NCI-H1048 (cell line): ENCODE measurements around the gene KIRREL3.

Experiments
- DNase-seq: peaks from one replicate; lab custom pipeline; 2025; lab: John Stamatoyannopoulos, UW

Gene KIRREL3

GRCh38 chr11:126669416-126669815, 331.2 kb downstream of the KIRREL3 start:
- no peak for DNase-seq

GRCh38 chr11:126664643-126665042, 335.9 kb downstream of the KIRREL3 start:
- no peak for DNase-seq

- no peak for DNase-seq
Observed at GRCh38 chr11:126663749-126664592, 336.6 kb downstream of the KIRREL3 start.

GRCh38 chr11:126662035-126662790, 338.4 kb downstream of the KIRREL3 start:
- no peak for DNase-seq

- DNase-seq = no peak
Observed at GRCh38 chr11:126660761-126661425, 339.7 kb downstream of the KIRREL3 start.

DNA sequence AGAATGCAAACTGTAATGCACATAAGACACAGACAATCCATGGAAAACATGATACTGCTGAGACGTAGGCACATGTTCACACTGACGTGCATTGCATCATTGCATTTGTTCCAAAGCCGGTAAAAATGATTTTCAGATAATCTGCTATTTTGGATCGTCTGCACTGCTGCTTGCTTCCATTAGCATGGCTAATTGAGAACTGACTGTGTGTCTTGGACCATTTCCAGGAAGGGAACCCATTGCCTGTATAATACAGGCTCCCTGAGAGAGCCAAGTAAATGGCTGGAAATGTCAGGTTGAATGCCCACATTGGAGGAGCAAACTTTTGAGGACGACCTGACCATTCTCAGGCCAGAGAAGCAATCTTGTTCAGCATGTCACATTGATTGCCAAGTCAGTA, 340.2 kb downstream of the KIRREL3 start:
- DNase-seq = no peak

GRCh38 chr11:126658306-126659056, 342.1 kb downstream of the KIRREL3 start:
- no peak for DNase-seq

DNA sequence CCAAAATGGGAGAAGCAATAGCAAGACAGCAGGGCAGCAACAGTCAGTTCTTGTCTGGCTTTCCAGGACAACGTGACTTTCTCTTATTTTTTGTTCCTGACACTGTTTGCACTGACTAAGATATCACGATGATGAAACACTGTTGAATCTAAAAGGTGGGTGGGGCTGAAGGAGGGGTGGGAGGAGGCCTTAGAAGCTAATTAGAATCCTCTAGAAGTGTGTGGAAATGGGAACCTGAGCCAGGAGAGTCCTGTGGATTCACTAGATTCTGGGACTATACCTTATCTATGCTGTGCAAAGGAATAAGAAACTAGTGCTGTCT, 344.8 kb downstream of the KIRREL3 start:
- DNase-seq = no peak

GRCh38 chr11:126654886-126655806, 345.4 kb downstream of the KIRREL3 start:
- DNase-seq = no peak

DNA sequence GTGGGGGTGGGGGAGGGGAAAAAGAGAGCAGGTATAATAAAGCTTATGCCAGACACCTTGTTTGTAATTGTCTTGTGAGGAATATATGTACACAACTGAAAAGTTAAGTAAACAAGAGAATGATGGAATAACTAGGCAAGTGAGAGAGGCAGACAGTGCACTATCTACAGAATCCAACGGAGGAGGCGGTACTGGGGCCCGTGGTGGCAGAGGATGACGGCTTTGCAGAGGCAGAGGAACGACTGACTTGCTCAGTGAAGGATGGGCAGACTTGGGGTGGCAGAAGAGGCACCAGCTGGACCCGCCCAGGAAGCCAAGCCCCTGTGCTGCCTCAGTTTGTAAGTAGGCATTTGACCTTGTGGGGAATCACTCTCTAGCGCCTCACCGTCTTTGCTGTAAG, 347.5 kb downstream of the KIRREL3 start:
- DNase-seq = no peak

DNA sequence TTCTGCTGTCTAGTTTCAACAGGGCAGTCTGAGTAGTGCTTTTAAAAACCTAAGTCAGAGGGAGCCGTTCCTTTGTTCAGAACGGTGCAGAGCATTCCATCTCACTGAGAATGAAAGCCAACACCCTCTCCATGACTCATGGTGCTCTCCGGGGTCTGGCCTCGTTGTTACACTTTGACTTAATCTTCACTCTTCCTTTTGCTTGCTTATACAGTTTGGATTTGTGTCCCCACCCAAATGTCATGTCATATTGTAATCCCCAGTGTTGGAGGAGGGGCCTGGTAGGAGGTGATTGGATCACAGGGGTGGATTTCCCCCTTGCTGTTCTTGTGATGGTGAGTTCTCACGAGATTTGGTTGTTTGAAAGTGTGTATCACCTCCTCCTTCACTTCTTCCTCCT, 352.8 kb downstream of the KIRREL3 start:
- no peak for DNase-seq

GRCh38 chr11:126646701-126647557, 353.6 kb downstream of the KIRREL3 start:
- no peak for DNase-seq

GRCh38 chr11:126645186-126645585, 355.4 kb downstream of the KIRREL3 start:
- DNase-seq = no peak

DNA sequence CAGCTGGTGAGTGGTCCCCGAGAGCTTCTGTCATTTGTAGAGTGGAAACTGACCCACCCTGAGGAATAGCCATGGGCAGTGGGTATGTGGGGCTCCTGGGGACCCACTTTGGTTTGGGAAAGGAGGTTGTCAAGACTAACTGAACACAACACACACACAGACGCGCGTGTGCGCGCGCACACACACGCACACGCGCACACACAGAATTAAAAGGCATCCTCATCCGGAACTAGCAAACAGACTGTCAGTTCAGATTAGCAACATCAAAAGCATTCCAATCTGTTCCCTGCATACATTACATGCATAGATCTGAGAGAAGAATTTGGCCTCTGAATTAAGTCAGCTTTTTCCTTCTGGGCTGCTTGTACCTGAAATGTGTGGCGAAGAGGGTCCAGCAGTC, 360.4 kb downstream of the KIRREL3 start:
- DNase-seq = no peak

GRCh38 chr11:126639692-126640091, 360.9 kb downstream of the KIRREL3 start:
- DNase-seq = no peak

- no peak for DNase-seq
Observed at GRCh38 chr11:126638648-126639047, 361.9 kb downstream of the KIRREL3 start.

DNA sequence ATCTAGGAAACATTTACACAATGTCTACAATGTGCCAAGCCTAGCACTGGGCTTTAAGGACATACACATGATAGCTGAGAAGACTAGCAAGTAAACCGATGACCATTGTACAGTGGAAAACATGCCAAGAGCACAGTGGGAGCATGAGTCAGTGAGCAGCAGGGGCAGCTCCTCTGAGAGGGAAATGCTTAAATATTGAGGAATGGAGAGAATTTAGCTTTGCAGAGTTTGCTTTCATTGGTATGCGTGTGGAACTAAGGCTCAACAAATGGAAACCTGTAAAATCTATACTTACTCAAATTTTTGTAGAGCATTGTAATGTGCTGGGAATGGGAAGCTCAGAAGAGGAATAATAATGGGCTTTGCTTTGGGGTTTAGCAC, 362.8 kb downstream of the KIRREL3 start:
- no peak for DNase-seq

- no peak for DNase-seq
Observed at GRCh38 chr11:126636911-126637794, 363.4 kb downstream of the KIRREL3 start.

GRCh38 chr11:126635511-126635910, 365.1 kb downstream of the KIRREL3 start:
- DNase-seq = no peak
